A549 (cell line): ENCODE measurements around the gene FARP2.
A peak's percentile ranks its signal among the peaks of the same experiment; 100 is the strongest.

ENCODE experiments used
- CEBPB ChIP-seq, 2 experiments: fragments of >200 bp in 1 of 2; sonication (Bioruptor Twin) in 1 of 2; formaldehyde crosslinking in 1 of 2; IDR thresholded peaks; 2 replicates each; pipeline ENCODE4 v1.6.1; 2012 to 2016
- ESRRA ChIP-seq: fragments of 150-350 bp; IDR thresholded peaks from 2 replicates; pipeline ENCODE4 v1.6.1; 2014; ENCODE audit warnings: mild to moderate bottlenecking, low read length, borderline replicate concordance
- KDM5A ChIP-seq: fragments of 200-600 bp; sonication (generic); IDR thresholded peaks from 2 replicates; pipeline ENCODE4 v1.6.1; 2016; ENCODE audit warnings: antibody characterized with exemption, mild to moderate bottlenecking
- MAFK ChIP-seq: fragments of 450-650 bp; IDR thresholded peaks from 2 replicates; pipeline ENCODE4 v1.6.1; 2014; ENCODE audit not compliant: partially characterized antibody
- POLR2A ChIP-seq: IDR thresholded peaks from 2 replicates; pipeline ENCODE4 v1.6.1; 2012; ENCODE audit warnings: mild to moderate bottlenecking, low read length
- RAD21 ChIP-seq, 2 experiments: fragments of >200 bp in 1 of 2; sonication (Bioruptor Twin) in 1 of 2; formaldehyde crosslinking in 1 of 2; IDR thresholded peaks in 1 of 2; conservative IDR thresholded peaks in 1 of 2; 2 replicates in 1 of 2; 3 replicates in 1 of 2; pipeline ENCODE4 v1.6.1; 2012 to 2018; ENCODE audit warnings: inconsistent platforms in 1 of 2
- RNF2 ChIP-seq: fragments of 200-600 bp; sonication (generic); IDR thresholded peaks from 2 replicates; pipeline ENCODE4 v1.6.1; 2016; ENCODE audit warnings: low read depth, mild to moderate bottlenecking, antibody characterized with exemption, moderate library complexity, borderline replicate concordance
- SREBF2 ChIP-seq: fragments of 450-650 bp; IDR thresholded peaks from 2 replicates; pipeline ENCODE4 v1.6.1; 2014; ENCODE audit warnings: mild to moderate bottlenecking, moderate library complexity
- TF ChIP-seq, protein P1 (sequence below): fragments of >200 bp; sonication (Bioruptor Twin); formaldehyde crosslinking; IDR thresholded peaks from 3 replicates; pipeline ENCODE4 v1.5.1; 2016
- TF ChIP-seq, protein P2 (sequence below): IDR thresholded peaks from 2 replicates; pipeline ENCODE4 v1.6.1; 2012

DNA sequence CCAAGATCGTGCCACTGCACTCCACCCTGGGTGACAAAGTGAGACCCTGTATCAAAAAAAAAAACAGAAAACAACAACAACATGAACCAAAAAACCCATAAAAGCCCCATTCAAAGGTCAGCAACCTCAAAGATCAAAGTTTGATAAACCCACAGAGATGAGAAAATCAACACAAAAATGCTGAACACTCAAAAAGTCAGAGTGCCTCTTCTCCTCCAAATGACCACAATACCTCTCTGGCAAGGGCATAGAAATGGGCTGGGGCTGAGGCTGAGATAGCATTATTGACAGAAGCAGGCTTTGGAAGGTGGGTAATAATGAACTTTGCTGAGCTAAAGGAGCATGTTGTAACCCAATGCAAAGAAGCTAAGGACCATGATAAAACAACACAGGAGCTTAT is 66.3 kb downstream of the FARP2 start:
- TF ChIP-seq, protein P1, sequence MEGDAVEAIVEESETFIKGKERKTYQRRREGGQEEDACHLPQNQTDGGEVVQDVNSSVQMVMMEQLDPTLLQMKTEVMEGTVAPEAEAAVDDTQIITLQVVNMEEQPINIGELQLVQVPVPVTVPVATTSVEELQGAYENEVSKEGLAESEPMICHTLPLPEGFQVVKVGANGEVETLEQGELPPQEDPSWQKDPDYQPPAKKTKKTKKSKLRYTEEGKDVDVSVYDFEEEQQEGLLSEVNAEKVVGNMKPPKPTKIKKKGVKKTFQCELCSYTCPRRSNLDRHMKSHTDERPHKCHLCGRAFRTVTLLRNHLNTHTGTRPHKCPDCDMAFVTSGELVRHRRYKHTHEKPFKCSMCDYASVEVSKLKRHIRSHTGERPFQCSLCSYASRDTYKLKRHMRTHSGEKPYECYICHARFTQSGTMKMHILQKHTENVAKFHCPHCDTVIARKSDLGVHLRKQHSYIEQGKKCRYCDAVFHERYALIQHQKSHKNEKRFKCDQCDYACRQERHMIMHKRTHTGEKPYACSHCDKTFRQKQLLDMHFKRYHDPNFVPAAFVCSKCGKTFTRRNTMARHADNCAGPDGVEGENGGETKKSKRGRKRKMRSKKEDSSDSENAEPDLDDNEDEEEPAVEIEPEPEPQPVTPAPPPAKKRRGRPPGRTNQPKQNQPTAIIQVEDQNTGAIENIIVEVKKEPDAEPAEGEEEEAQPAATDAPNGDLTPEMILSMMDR: no peak
- no peak for TF ChIP-seq SREBF2
- no peak for TF ChIP-seq CEBPB (IDR thresholded peaks at IDR 0.05)
- TF ChIP-seq, protein P2, sequence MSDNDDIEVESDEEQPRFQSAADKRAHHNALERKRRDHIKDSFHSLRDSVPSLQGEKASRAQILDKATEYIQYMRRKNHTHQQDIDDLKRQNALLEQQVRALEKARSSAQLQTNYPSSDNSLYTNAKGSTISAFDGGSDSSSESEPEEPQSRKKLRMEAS: no peak
- TF ChIP-seq POLR2A: no peak
- peak; percentile 49 for TF ChIP-seq MAFK
- TF ChIP-seq KDM5A: no peak
- TF ChIP-seq ESRRA: no peak
- TF ChIP-seq RNF2: no peak
- TF ChIP-seq RAD21 (conservative IDR thresholded peaks at IDR 0.05 in 1 of 2, IDR thresholded peaks at IDR 0.05 in 1 of 2): no peak
